ENCODE measurements around the gene RPS6KA2.

RPS6KA2 gene

DNA sequence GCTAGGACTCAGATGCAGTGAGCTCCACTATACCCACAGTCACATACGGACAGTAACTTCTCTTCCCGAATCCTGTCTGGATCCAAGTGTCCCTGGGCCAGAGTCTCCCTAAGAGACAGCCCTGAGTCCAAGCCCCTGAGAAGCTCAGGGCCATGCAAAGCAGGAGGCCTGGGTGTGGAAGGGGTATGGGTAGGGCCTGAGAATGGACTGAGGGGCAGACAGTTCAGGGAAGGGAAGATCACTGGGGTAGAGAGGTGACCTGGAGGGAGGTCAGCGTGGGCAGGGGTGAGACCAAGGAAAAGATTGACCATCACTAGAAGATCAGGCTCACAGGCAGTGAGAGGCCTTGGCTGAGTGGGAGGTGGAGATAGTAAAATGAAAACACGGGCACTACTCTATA, 8.8 kb downstream of the RPS6KA2 start:
- H3K4me1 Mint-ChIP-seq (ENCODE audit: low read depth) = peaks cover 1% of the 10 kb centered on the region
- H3K27ac Mint-ChIP-seq = no peak overlapping the region
- peaks cover 8% of the 10 kb centered on the region for H3K27me3 Mint-ChIP-seq (ENCODE audit: low read depth)
- H3K4me3 Mint-ChIP-seq = no peak overlapping the region
- H3K9me3 Mint-ChIP-seq = no peaks in the 10 kb centered on the region
- no peaks in the 10 kb centered on the region for H3K36me3 Mint-ChIP-seq (ENCODE audit: low read depth)

DNA sequence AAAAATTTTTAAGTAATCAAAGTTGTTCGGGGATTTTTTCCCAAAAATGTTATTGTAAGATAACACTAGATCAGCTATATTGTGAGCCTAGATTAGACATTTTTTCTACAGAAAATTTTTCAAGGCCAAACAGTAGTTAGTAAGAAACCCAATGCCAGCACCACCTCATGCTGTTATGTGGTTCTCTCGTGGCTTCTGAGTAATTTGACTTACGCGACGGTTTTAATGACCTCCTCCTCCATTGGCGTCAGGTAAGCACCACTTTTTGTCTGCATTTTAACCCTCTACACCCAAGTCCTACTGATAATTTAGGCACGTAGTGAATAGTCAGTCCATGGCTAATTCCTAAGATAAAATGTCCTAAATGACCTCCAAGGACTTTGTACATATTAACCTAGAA, 9.7 kb downstream of the RPS6KA2 start:
- H3K4me1 Mint-ChIP-seq (ENCODE audit: low read depth) = peaks cover 1% of the 10 kb centered on the region
- H3K27me3 Mint-ChIP-seq (ENCODE audit: low read depth) = no peaks in the 10 kb centered on the region
- H3K36me3 Mint-ChIP-seq (ENCODE audit: low read depth) = no peaks in the 10 kb centered on the region
- no peak overlapping the region for H3K27ac Mint-ChIP-seq
- no peak overlapping the region for H3K4me3 Mint-ChIP-seq
- H3K9me3 Mint-ChIP-seq = no peaks in the 10 kb centered on the region

DNA sequence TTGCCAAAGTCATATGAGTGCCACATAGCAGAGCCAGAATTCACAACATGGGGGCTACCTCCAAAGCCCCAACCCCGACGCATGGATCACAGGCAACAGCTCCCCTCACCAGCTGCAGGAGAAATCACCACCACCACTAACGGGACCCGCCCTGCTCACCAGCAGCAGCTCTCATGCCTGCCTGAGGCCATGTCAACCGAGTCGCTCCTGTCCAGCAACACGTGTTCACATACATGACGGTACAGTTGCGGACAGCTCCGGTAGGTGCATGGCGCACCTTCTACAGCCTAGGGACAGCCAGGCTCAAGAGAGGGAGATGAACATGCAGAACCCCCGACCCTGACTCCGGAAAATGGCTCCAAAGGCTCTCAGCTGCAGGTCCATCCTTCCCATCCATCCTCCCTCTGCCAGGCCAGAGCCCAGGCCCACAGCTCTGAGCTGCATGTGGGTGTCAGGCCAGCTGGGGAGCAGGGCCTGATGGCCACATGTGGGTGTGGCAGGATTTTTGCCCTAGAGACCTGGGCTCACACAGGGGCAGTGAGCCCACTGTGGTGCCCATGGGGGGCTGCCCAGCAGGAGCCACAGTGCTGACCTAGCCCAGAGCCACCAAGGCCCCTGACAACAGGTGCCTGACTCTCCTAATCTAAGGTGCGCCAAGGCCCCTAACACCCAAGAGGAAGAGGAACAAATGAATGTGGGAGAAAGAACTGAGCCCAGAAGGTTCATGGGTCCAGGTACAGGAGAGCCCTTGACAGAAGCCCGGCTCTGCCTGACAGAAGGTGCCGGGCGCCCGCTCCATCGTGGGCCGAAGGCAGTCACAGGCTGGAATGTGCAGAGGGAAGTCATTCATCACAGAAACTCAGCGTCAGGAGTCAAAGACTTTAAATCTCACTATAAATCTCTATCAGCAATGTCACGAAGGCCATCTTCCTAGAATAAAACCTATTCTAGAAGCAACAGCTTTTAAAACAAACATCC, 10.5 kb downstream of the RPS6KA2 start:
- Mint-ChIP-seq H3K27ac (no peak overlapping the region), H3K27me3 (ENCODE audit: low read depth) (no peaks in the 10 kb centered on the region)

DNA sequence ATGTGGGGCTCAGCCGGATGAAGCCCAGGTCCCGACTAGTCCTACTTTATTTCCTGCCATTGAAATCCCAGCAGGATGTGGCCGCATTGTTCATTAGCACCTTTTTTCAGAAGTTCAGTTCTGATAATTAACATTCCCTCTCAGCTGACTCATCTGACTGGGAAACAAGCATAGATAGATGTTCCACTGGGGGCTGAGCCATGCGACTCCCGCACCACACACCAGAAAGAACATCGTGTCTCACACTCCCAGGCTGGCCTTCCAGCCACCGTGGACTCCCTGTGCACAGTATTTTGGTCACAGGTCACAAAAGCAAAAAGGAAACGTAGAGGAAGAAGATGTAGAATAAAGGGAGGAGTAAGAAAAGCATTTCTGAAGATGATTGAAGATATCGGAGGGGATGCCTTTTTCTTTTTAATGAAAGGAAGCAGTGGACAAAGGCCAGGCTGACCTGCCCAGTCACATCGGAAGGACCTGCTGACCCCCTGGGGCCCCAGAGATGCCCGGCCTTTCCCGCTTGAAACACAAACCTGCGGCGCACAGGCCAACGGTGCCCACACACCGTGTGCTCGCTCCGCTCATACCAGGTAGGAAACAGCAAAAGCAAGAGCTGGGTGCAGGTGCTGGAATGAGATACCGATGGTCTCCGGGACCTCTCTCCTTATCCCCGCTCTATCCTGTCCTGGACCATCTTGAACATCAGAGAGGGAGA, 11.8 kb downstream of the RPS6KA2 start:
- H3K9me3 Mint-ChIP-seq = no peaks in the 10 kb centered on the region
- H3K27me3 Mint-ChIP-seq (ENCODE audit: low read depth) = no peaks in the 10 kb centered on the region
- no peak overlapping the region for H3K4me3 Mint-ChIP-seq
- peaks cover 1% of the 10 kb centered on the region for H3K4me1 Mint-ChIP-seq (ENCODE audit: low read depth)
- H3K27ac Mint-ChIP-seq = no peak overlapping the region
- no peaks in the 10 kb centered on the region for H3K36me3 Mint-ChIP-seq (ENCODE audit: low read depth)

More for the DNA sequence above, 10.5 kb downstream of the RPS6KA2 start:
- no peak overlapping the region for H3K4me3 Mint-ChIP-seq
- H3K36me3 Mint-ChIP-seq (ENCODE audit: low read depth) = no peaks in the 10 kb centered on the region
- H3K4me1 Mint-ChIP-seq (ENCODE audit: low read depth) = peaks cover 1% of the 10 kb centered on the region
- H3K9me3 Mint-ChIP-seq = no peaks in the 10 kb centered on the region

GRCh38 chr6:166614589-166614988, 12.5 kb downstream of the RPS6KA2 start:
- Mint-ChIP-seq H3K4me3 (no peak overlapping the region), H3K27me3 (ENCODE audit: low read depth) (no peaks in the 10 kb centered on the region), H3K4me1 (ENCODE audit: low read depth) (peaks cover 1% of the 10 kb centered on the region), H3K36me3 (ENCODE audit: low read depth) (no peaks in the 10 kb centered on the region), H3K9me3 (no peaks in the 10 kb centered on the region), H3K27ac (no peak overlapping the region)

GRCh38 chr6:166614171-166614583, 12.9 kb downstream of the RPS6KA2 start:
- Mint-ChIP-seq H3K4me3 (no peak overlapping the region), H3K27ac (no peak overlapping the region), H3K4me1 (ENCODE audit: low read depth) (peaks cover 1% of the 10 kb centered on the region), H3K36me3 (ENCODE audit: low read depth) (no peaks in the 10 kb centered on the region), H3K27me3 (ENCODE audit: low read depth) (no peaks in the 10 kb centered on the region), H3K9me3 (no peaks in the 10 kb centered on the region)

DNA sequence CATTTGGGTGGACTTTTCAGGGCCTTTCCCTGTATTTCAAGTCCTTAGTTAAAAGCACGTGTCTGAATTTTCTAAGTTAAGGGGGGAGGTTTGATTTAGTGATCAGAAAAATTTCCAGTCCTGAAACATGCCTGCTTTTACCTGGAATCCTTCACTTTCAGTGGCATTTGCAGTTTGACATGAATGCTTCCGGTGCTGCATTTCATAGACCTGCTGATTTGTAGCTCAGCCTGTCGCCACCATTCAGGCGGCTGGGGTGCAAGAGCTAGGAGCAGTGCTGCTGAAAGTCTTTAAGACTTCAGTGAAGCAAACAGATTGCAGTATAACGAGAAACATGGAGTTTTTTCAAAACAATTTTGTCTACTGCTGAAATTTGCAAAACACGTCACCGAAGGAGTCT, 14.0 kb downstream of the RPS6KA2 start:
- no peak overlapping the region for H3K27ac Mint-ChIP-seq
- no peaks in the 10 kb centered on the region for H3K27me3 Mint-ChIP-seq (ENCODE audit: low read depth)
- no peaks in the 10 kb centered on the region for H3K9me3 Mint-ChIP-seq
- no peaks in the 10 kb centered on the region for H3K36me3 Mint-ChIP-seq (ENCODE audit: low read depth)
- H3K4me3 Mint-ChIP-seq = no peak overlapping the region
- peaks cover 1% of the 10 kb centered on the region for H3K4me1 Mint-ChIP-seq (ENCODE audit: low read depth)

DNA sequence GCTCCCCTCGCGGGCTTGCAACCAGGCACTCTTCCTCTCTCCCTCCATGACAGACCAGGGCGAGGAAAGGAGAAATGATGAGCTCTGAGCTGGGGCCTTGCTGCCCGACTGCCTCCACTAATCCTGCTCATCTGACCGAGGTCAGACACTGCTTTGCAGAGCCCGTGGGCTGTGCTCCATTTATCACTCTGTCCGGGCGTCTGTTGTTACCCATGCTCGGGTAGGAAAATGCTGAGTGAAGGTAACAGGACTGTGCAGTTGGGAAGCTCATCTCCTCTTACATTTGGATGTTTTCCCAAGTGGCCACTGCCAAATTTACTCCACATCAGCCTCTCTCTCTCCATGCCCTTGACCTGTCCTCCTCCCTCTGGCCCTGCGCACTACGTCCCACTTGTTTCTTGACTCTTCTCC, 14.6 kb downstream of the RPS6KA2 start:
- Mint-ChIP-seq H3K27ac (no peak overlapping the region), H3K4me3 (no peak overlapping the region), H3K36me3 (ENCODE audit: low read depth) (no peaks in the 10 kb centered on the region), H3K4me1 (ENCODE audit: low read depth) (peaks cover 1% of the 10 kb centered on the region), H3K9me3 (no peaks in the 10 kb centered on the region), H3K27me3 (ENCODE audit: low read depth) (no peaks in the 10 kb centered on the region)

DNA sequence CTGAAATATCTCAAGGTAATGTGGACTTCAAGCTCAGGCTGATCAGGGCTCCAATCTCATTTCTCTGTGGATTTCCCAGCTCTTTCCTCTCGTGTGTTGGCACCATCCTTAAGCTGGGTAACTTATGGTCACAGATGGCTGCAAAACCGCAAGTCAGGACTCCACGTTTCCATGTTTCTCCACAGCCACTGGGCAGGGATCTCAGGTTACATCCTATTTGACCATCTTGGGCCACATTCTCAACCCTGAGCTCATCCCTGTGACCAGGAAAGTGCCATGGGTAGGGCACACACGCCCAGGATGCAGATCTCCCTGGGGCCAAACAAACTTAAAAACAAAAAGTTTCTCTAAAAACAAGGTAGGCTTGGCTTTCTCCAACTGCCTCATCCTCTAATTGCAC, 15.4 kb downstream of the RPS6KA2 start:
- H3K4me1 Mint-ChIP-seq (ENCODE audit: low read depth) = peaks cover 1% of the 10 kb centered on the region
- H3K27ac Mint-ChIP-seq = no peak overlapping the region
- H3K36me3 Mint-ChIP-seq (ENCODE audit: low read depth) = no peaks in the 10 kb centered on the region
- H3K4me3 Mint-ChIP-seq = no peak overlapping the region
- H3K9me3 Mint-ChIP-seq = no peaks in the 10 kb centered on the region
- H3K27me3 Mint-ChIP-seq (ENCODE audit: low read depth) = no peaks in the 10 kb centered on the region

GRCh38 chr6:166610069-166610468, 17.0 kb downstream of the RPS6KA2 start:
- Mint-ChIP-seq H3K27me3 (ENCODE audit: low read depth) (no peaks in the 10 kb centered on the region), H3K4me1 (ENCODE audit: low read depth) (peaks cover under 1% of the 10 kb centered on the region), H3K27ac (no peak overlapping the region), H3K4me3 (no peak overlapping the region), H3K36me3 (ENCODE audit: low read depth) (no peaks in the 10 kb centered on the region), H3K9me3 (no peaks in the 10 kb centered on the region)

GRCh38 chr6:166608774-166609173, 18.3 kb downstream of the RPS6KA2 start:
- no peak overlapping the region for H3K27ac Mint-ChIP-seq
- no peaks in the 10 kb centered on the region for H3K4me1 Mint-ChIP-seq (ENCODE audit: low read depth)
- no peaks in the 10 kb centered on the region for H3K27me3 Mint-ChIP-seq (ENCODE audit: low read depth)
- H3K9me3 Mint-ChIP-seq = no peaks in the 10 kb centered on the region
- no peak overlapping the region for H3K4me3 Mint-ChIP-seq
- no peaks in the 10 kb centered on the region for H3K36me3 Mint-ChIP-seq (ENCODE audit: low read depth)

GRCh38 chr6:166605752-166606151, 21.3 kb downstream of the RPS6KA2 start:
- H3K9me3 Mint-ChIP-seq = no peaks in the 10 kb centered on the region
- no peak overlapping the region for H3K27ac Mint-ChIP-seq
- no peaks in the 10 kb centered on the region for H3K4me1 Mint-ChIP-seq (ENCODE audit: low read depth)
- no peaks in the 10 kb centered on the region for H3K36me3 Mint-ChIP-seq (ENCODE audit: low read depth)
- no peak overlapping the region for H3K4me3 Mint-ChIP-seq
- no peaks in the 10 kb centered on the region for H3K27me3 Mint-ChIP-seq (ENCODE audit: low read depth)

GRCh38 chr6:166604911-166605310, 22.1 kb downstream of the RPS6KA2 start:
- Mint-ChIP-seq H3K9me3 (no peaks in the 10 kb centered on the region), H3K27me3 (ENCODE audit: low read depth) (no peaks in the 10 kb centered on the region)

GRCh38 chr6:166604328-166604727, 22.7 kb downstream of the RPS6KA2 start:
- no peaks in the 10 kb centered on the region for H3K27me3 Mint-ChIP-seq (ENCODE audit: low read depth)
- H3K4me3 Mint-ChIP-seq = no peak overlapping the region
- no peak overlapping the region for H3K27ac Mint-ChIP-seq
- no peaks in the 10 kb centered on the region for H3K9me3 Mint-ChIP-seq
- no peaks in the 10 kb centered on the region for H3K4me1 Mint-ChIP-seq (ENCODE audit: low read depth)
- H3K36me3 Mint-ChIP-seq (ENCODE audit: low read depth) = no peaks in the 10 kb centered on the region

More at GRCh38 chr6:166604911-166605310, 22.1 kb downstream of the RPS6KA2 start:
- Mint-ChIP-seq H3K4me3 (no peak overlapping the region), H3K4me1 (ENCODE audit: low read depth) (no peaks in the 10 kb centered on the region), H3K36me3 (ENCODE audit: low read depth) (no peaks in the 10 kb centered on the region), H3K27ac (no peak overlapping the region)
